ENCODE data around the gene ARFIP2.

GRCh38 chr11:6502382-6502781 lies 21.3 kb upstream of the ARFIP2 start:
- no peak for TF ChIP-seq CTCF (IDR thresholded peaks at IDR 0.05)
- no peak for TF ChIP-seq POLR2A (IDR thresholded peaks at IDR 0.05)
